Activated CD8-positive, alpha-beta T cell treated with anti-CD3 and anti-CD28 coated beads for 36 hours (primary cell): Measurements from ENCODE around the gene ANKRD40. TPM values are rescaled to one million over a fixed set of nuclear protein-coding genes. Genes with fewer than 3 reads are reported as not detected.
"Not testable (repeated sequence)": the region's sequence is repeated elsewhere in the genome, so short reads cannot be mapped to it uniquely, and the experiment has no call there.

ENCODE experiments used
- ATAC-seq: fragments of 200-7000 bp; cut with Tn5 transposase; one replicate; pipeline ENCODE4 v1.10.0; 2021; ENCODE audit warnings: mild to moderate bottlenecking, moderate library complexity
- CTCF ChIA-PET: fragments of 350-600 bp; sonication (Branson Sonifier 250); formaldehyde crosslinking; loops from one replicate; lab custom pipeline; 2021; ENCODE audit warnings: antibody characterized with exemption; lab: Charles Lee
- POLR2A ChIA-PET: fragments of 350-600 bp; sonication (Branson Sonifier 250); formaldehyde crosslinking; loops from one replicate; lab custom pipeline; 2021; ENCODE audit warnings: antibody characterized with exemption; lab: Charles Lee
- DNase-seq: peaks from one replicate; pipeline ENCODE4 v3.0.0-alpha.2; 2020
- H3K27ac Mint-ChIP-seq: one replicate; pipeline ENCODE4 v1.8.0; 2021; ENCODE audit warnings: mild to moderate bottlenecking, mixed read lengths
- H3K27me3 Mint-ChIP-seq: one replicate; pipeline ENCODE4 v1.8.0; 2021; ENCODE audit warnings: mixed read lengths
- H3K36me3 Mint-ChIP-seq: one replicate; pipeline ENCODE4 v1.8.0; 2021; ENCODE audit warnings: low read depth, mixed read lengths
- H3K4me1 Mint-ChIP-seq: one replicate; pipeline ENCODE4 v1.8.0; 2021; ENCODE audit warnings: low read depth, mixed read lengths
- H3K4me3 Mint-ChIP-seq: one replicate; pipeline ENCODE4 v1.8.0; 2021; ENCODE audit warnings: mild to moderate bottlenecking, moderate library complexity, mixed read lengths
- H3K9me3 Mint-ChIP-seq: one replicate; pipeline ENCODE4 v1.8.0; 2021; ENCODE audit warnings: mixed read lengths
- intact Hi-C: fragments of 100-400 bp; cut with micrococcal nuclease; formaldehyde crosslinking; loops from one replicate; pipeline ENCODE4 v1.10.0; 2022
- total RNA-seq, 2 experiments: library from RNA; stranded (reverse); gene quantifications; one replicate each; pipeline ENCODE4 v1.2.3, GENCODE V29; 2021
- TF ChIP-seq, protein P1 (sequence below): fragments of 200-600 bp; IDR thresholded peaks from one replicate; pipeline ENCODE4 v1.8.0; 2022; ENCODE audit warnings: antibody characterized with exemption, mild to moderate bottlenecking

ANKRD40 gene
- total RNA-seq, 2 experiments from 2014 or later: 26.3 to 27.3 TPM

DNA sequence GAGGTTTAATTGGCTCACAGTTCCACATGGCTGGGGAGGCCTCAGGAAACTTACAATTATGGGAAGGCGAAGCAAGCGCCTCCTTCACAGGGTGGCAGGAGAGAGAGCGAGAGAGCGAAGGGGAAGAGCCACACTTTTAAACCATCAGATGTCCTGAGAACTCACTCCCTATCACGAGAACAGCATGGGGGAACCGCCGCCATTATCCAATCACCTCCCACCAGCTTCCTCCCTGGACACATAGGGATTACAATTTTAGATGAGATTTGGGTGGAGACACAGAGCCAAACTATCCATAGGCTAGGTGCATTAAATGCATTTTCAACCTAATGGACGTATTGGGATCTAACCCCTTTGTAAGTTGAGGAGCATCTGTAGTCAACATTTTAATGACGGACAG lies 4.9 kb upstream of the ANKRD40 start:
- Mint-ChIP-seq H3K27me3 (no peaks in the 10 kb centered on the region), H3K4me1 (peaks cover 11% of the 10 kb centered on the region), H3K4me3 (no peak overlapping the region), H3K36me3 (no peaks in the 10 kb centered on the region), H3K9me3 (no peaks in the 10 kb centered on the region), H3K27ac (no peak overlapping the region)
- POLR2A ChIA-PET: interaction anchor here (0.9 kb wide), 1 partner anchor 154 kb away, joined by 3 read pairs; no protein-coding TSS in a partner anchor
- DNase-seq (no peak), ATAC-seq (no peak)
- intact Hi-C loops: no loop called here
- CTCF ChIA-PET: no interaction called here
- TF ChIP-seq, protein P1, sequence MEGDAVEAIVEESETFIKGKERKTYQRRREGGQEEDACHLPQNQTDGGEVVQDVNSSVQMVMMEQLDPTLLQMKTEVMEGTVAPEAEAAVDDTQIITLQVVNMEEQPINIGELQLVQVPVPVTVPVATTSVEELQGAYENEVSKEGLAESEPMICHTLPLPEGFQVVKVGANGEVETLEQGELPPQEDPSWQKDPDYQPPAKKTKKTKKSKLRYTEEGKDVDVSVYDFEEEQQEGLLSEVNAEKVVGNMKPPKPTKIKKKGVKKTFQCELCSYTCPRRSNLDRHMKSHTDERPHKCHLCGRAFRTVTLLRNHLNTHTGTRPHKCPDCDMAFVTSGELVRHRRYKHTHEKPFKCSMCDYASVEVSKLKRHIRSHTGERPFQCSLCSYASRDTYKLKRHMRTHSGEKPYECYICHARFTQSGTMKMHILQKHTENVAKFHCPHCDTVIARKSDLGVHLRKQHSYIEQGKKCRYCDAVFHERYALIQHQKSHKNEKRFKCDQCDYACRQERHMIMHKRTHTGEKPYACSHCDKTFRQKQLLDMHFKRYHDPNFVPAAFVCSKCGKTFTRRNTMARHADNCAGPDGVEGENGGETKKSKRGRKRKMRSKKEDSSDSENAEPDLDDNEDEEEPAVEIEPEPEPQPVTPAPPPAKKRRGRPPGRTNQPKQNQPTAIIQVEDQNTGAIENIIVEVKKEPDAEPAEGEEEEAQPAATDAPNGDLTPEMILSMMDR: no peak

DNA sequence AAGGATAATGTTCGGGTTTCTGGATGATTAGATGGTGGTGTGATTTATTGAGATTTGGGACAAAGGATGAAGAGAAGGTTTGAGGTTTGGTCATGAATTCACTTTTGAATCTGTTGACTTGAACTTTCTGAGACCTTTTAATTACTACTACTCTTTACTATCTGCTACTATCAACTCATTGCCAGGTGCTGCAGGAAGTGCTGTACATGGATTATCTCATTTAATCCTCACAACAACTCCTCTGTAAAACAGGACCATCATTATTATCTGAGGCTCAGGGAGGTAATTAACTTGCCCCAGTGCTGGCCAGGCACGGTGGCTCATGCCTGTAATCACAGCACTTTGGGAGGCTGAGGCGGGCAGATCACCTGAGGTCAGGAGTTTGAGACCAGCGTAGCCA lies 2.9 kb upstream of the ANKRD40 start:
- Mint-ChIP-seq H3K4me1 (peaks cover 19% of the 10 kb centered on the region), H3K36me3 (peaks cover 11% of the 10 kb centered on the region), H3K9me3 (no peaks in the 10 kb centered on the region), H3K4me3 (no peak overlapping the region), H3K27ac (peak overlapping the region; percentile 2), H3K27me3 (no peaks in the 10 kb centered on the region)
- ChIA-PET CTCF (no interaction called here), POLR2A (no interaction called here)
- ATAC-seq (no peak), DNase-seq (no peak)
- intact Hi-C loops: no loop called here
- TF ChIP-seq, protein P1: no peak

DNA sequence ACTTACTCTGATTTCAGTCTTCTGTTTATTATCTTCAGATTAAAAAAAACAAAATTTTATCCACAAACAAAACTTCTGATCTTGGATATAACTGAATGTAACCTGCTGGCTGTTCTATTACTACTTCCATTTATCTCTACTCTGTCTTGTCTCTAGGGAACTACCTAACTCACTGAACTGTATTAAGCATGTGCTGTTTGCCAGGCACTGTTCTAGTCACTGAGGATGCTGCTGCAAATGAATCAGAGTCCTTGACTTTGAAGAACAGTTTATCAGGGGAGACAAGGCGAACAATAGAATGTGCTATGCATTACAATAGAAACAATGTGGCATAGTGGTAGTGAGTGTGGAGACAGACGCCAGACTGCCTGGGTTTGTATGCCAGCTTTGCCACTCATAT lies 2.3 kb upstream of the ANKRD40 start:
- Mint-ChIP-seq H3K36me3 (peaks cover 16% of the 10 kb centered on the region), H3K4me3 (peak overlapping the region; percentile 2), H3K4me1 (peaks cover 22% of the 10 kb centered on the region), H3K9me3 (no peaks in the 10 kb centered on the region), H3K27ac (peak overlapping the region; percentile 32), H3K27me3 (no peaks in the 10 kb centered on the region)
- DNase-seq (no peak), ATAC-seq (no peak)
- TF ChIP-seq, protein P1: no peak
- intact Hi-C loops: no loop called here
- POLR2A ChIA-PET: no interaction called here
- CTCF ChIA-PET: no interaction called here

DNA sequence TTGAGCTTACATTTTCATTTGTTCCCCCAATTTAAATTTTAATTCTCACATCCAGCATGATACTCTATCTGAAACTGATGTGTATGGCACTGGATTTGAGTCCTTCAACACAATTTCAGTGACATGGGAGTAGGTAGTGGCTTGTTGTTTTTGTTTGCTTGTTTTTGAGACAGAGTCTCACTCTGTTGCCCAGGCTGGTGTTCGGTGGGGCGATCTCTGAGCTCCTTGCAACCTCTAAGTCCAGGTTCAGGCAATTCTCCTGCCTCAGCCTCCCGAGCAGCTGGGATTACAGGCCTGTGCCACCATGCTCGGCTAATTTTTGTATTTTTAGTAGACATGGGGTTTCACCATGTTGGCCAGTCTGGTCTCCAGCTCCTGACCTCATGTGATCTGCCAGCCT lies 1.3 kb upstream of the ANKRD40 start:
- ChIA-PET POLR2A (interaction anchor here (1.1 to 3.9 kb wide), 4 partner anchors 9 to 17 kb away, joined by 3 to 32 read pairs (median 8); partner anchors contain the start of gene LUC7L3), CTCF (interaction anchor here (1.0 to 2.8 kb wide), 5 partner anchors 9 to 163 kb away, joined by 3 to 11 read pairs (median 3); no protein-coding TSS in a partner anchor)
- Mint-ChIP-seq H3K4me1 (peaks cover 27% of the 10 kb centered on the region), H3K36me3 (peaks cover 19% of the 10 kb centered on the region), H3K4me3 (peak overlapping the region; percentile 95), H3K27ac (peak overlapping the region; percentile 94)
- ATAC-seq, H3K27me3 Mint-ChIP-seq, DNase-seq, H3K9me3 Mint-ChIP-seq, intact Hi-C loops: not testable (repeated sequence)

DNA sequence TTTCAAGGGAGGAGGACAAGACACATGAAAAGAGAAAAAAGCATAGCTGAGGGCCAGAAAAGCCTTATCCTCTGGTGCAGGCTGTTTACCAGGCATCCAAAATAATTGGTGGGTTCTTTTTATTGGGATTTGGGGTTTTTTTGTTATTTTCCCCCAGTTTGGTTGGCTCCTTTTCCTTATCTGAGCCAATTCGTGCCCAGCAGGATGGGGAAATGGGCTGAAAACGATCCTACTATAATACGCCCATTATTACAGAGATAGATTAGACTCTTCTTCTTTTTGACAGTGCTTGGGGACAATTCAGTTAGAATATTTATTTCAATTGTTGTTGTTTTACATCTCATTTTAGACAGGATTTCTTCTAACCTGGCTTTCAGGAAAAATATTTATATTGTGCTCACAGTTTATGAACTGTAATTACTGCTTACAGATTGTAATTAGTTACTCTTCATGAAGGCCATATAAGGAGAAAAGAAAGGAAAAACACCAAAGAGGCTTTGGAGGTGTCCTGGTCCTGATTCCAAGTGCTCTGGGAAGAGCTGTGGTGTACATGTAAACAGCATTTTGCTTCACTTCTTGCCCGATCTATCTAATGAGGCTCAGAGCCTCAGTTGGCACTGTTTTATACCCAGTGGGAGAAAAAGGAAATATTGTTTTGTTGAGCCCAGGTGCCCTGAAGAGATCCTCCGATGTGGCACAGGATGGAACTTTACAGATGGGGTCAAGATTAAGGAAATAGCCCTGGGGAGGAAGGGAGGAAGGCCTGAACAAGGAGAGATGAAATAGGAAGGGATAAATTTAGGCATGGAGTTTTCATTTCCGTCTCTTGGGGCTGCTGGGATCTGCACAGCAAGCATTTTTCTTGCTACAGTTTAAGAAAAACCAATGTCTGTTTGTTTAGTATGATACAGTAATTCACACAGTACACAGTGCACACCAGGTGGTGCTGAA lies 611 bp upstream of the ANKRD40 start:
- ChIA-PET POLR2A (interaction anchor here (0.6 to 3.9 kb wide), 8 partner anchors 8 to 20 kb away, joined by 3 to 32 read pairs (median 4); partner anchors contain the start of gene LUC7L3), CTCF (interaction anchor here (1.0 to 2.8 kb wide), 8 partner anchors 8 to 310 kb away, joined by 3 to 11 read pairs (median 3); partner anchors contain the start of gene LUC7L3)
- H3K36me3 Mint-ChIP-seq: peaks cover 26% of the 10 kb centered on the region
- no peaks in the 10 kb centered on the region for H3K9me3 Mint-ChIP-seq
- no peak for ATAC-seq
- peak overlapping the region; percentile 95 for H3K4me3 Mint-ChIP-seq
- DNase-seq: no peak
- intact Hi-C loops: no loop called here
- H3K4me1 Mint-ChIP-seq: peaks cover 34% of the 10 kb centered on the region
- TF ChIP-seq, protein P1: no peak
- no peaks in the 10 kb centered on the region for H3K27me3 Mint-ChIP-seq
- H3K27ac Mint-ChIP-seq: peak overlapping the region; percentile 94
